PFSK-1 (cell line): Measurements from ENCODE around the gene RALGPS1.

ENCODE experiments used
- FOXP2 ChIP-seq: optimal IDR thresholded peaks from 2 replicates; pipeline ENCODE3; 2011; ENCODE audit warnings: borderline replicate concordance, control low read depth, inconsistent platforms; ENCODE audit not compliant: insufficient read depth; ENCODE audit errors: extremely low read length, extremely low read depth
- POLR2AphosphoS5 ChIP-seq: IDR thresholded peaks from 2 replicates; pipeline ENCODE4 v1.6.1; 2012; ENCODE audit warnings: low read depth, mild to moderate bottlenecking, control low read depth, low read length, moderate library complexity
- REST ChIP-seq, 2 experiments: IDR thresholded peaks; 2 replicates each; pipeline versions ENCODE4 v1.6.1 to v1.8.0; 2011 to 2012; ENCODE audit warnings: low read depth in 2 of 2, low read length in 2 of 2, control low read depth in 1 of 2, inconsistent platforms in 1 of 2, mild to moderate bottlenecking in 1 of 2, moderate library complexity in 1 of 2; ENCODE audit not compliant: insufficient read depth in 1 of 2
- SIN3A ChIP-seq: IDR thresholded peaks from 2 replicates; pipeline ENCODE4 v1.6.1; 2012; ENCODE audit warnings: mild to moderate bottlenecking, low read length, moderate library complexity, borderline replicate concordance; ENCODE audit not compliant: insufficient read depth
- TAF1 ChIP-seq: IDR thresholded peaks from 2 replicates; pipeline ENCODE4 v1.6.1; 2012; ENCODE audit warnings: low read length, control low read depth, borderline replicate concordance; ENCODE audit not compliant: insufficient read depth

Gene RALGPS1

DNA sequence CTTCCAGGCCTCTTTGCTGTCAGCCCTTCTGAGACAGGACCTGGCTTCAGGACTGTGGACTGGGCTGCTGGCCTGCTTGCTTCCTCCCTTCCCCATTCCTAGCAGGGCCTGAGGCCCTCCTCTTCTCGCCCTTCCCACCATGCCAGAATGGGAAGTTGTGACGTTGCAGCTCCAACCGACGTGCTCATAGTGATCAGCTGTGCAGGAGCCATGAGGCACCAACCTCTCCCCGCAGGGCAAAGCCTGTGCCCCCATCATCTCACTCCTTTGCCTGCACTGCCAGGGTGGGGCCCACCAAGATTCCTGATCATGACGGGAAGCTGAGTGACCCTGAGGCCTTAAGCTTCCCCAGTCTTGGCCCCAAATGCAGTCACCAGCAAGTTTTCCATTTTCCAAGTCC lies 304.9 kb downstream of the RALGPS1 start:
- TF ChIP-seq SIN3A, result no peak
- TF ChIP-seq FOXP2, result no peak
- no peak for TF ChIP-seq REST (IDR thresholded peaks at IDR 0.05; ENCODE audit: insufficient read depth in 1 of 2, low read depth in 2 of 2, low read length in 2 of 2)
- no peak for TF ChIP-seq TAF1
- TF ChIP-seq POLR2AphosphoS5, result no peak

- TF ChIP-seq REST (IDR thresholded peaks at IDR 0.05; ENCODE audit: insufficient read depth in 1 of 2, low read depth in 2 of 2, low read length in 2 of 2) (no peak), TAF1 (no peak), SIN3A (no peak)
These were observed 307.1 kb downstream of the RALGPS1 start for GRCh38 chr9:127221695-127222094.

GRCh38 chr9:127222388-127223095 lies 308.0 kb downstream of the RALGPS1 start:
- TF ChIP-seq POLR2AphosphoS5, result no peak
- TF ChIP-seq FOXP2, result no peak
- no peak for TF ChIP-seq TAF1
- no peak for TF ChIP-seq REST (IDR thresholded peaks at IDR 0.05; ENCODE audit: insufficient read depth in 1 of 2, low read depth in 2 of 2, low read length in 2 of 2)
- TF ChIP-seq SIN3A, result no peak

GRCh38 chr9:127223266-127223665 lies 308.7 kb downstream of the RALGPS1 start:
- TF ChIP-seq REST (IDR thresholded peaks at IDR 0.05; ENCODE audit: insufficient read depth in 1 of 2, low read depth in 2 of 2, low read length in 2 of 2) (no peak), POLR2AphosphoS5 (no peak), SIN3A (no peak), FOXP2 (no peak), TAF1 (no peak)

DNA sequence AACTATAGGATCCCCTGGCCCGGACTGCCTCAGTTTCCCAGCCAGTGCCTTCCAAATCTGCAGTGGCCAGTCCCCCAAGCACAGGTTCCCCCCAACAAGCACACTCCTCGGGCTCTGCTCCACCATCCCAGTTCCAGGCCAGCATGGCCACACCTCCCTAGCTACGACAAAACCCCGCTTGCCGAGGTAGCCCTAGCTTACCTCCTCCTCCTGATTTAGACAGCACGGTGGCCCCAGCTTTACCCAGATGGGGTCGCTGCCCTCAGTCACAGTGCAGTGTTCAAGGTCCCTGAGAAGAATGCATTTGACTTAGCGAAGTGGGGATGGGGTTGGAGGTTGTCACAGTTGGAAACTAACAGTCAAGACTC lies 309.2 kb downstream of the RALGPS1 start:
- TF ChIP-seq POLR2AphosphoS5, result no peak
- TF ChIP-seq FOXP2, result no peak
- TF ChIP-seq SIN3A, result no peak
- TF ChIP-seq REST (IDR thresholded peaks at IDR 0.05; ENCODE audit: insufficient read depth in 1 of 2, low read depth in 2 of 2, low read length in 2 of 2), result no peak
- TF ChIP-seq TAF1, result no peak
